Urothelium cell line (cell line): ENCODE measurements around the gene TATDN3.
"Not testable (repeated sequence)": the region's sequence is repeated elsewhere in the genome, so short reads cannot be mapped to it uniquely, and the experiment has no call there.

ENCODE experiments used
- DNase-seq: peaks from one replicate; pipeline ENCODE4 v3.0.0; 2011; ENCODE audit warnings: low spot score, mixed read lengths
- FAIRE-seq: peaks from 2 replicates; lab custom pipeline; 2011; peaks lifted over from hg19 to GRCh38; lab: Jason Lieb, UNC

Gene TATDN3

DNA sequence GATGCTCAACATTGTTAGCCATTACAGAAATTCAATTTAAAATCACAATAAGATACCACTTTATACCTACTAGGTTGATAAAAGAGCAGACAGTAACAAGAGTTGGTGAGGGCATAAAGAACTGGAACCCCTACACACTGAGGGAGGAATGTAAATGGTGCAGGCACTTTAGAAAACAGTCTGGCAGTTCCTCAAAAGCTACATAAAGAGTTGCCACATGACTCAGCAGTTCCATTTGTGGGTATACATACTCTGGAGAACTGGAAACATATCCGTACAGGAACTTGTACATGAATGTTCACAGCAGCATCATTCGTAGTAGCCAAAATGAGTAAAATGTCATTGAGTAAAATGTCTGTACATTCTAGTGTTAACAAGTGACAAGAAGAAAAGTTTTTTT, 17.1 kb upstream of the TATDN3 start:
- DNase-seq (no peak), FAIRE-seq (no peak)

DNA sequence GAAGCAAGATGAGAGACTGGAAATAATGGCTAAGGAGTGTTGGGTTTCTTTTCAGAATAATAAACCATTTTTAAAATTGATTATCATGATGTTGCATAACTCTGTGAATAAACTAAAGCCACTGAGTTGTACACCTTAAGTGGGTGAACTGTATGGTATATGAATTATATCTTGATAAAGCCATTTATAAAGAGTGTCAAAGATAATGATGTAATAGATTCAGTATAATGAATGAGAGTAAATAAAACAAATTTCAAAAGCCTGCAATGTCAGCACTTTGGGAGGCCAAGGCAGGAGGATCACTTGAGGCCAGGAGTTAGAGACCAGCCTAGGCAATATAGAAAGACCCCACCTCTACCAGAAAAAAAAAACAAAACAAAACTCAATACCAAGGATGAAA, 16.5 kb upstream of the TATDN3 start:
- DNase-seq (no peak), FAIRE-seq (no peak)

DNA sequence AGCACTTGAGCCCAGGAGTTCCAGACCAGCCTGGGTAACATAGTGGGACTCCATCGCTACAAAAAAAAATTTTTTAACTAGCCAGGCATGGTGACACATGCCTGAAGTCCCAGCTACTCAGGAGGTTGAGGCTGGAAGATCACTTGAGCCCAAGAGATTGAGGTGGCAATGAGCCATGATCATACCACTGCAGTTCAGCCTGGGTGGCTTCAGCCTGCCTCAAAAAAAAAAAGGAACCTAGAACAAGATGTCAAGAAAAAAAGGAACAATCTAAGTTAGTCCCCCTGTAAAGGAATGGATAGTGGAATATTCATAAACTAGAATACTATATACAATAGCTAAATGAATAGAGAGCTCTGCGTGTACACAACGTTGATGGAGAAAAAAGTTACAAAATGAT, 14.5 kb upstream of the TATDN3 start:
- DNase-seq (no peak), FAIRE-seq (no peak)

DNA sequence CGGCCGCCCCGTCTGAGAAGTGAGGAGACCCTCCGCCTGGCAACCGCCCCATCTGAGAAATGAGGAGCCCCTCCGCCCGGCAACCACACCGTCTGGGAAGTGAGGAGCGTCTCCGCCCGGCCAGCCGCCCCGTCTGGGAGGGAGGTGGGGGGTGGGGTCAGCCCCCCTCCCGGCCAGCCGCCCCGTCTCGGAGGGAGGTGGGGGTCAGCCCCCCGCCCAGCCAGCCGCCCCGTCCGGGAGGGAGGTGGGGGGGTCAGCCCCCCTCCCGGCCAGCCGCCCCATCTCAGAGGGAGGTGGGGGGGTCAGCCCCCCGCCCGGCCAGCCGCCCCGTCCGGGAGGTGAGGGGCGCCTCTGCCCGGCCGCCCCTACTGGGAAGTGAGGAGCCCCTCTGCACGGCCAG, 12.6 kb upstream of the TATDN3 start:
- FAIRE-seq: not testable (repeated sequence)

GRCh38 chr1:212780759-212781158, 10.9 kb upstream of the TATDN3 start:
- no peak for FAIRE-seq
- DNase-seq: no peak

More for the DNA sequence above, 12.6 kb upstream of the TATDN3 start:
- DNase-seq: not testable (repeated sequence)

DNA sequence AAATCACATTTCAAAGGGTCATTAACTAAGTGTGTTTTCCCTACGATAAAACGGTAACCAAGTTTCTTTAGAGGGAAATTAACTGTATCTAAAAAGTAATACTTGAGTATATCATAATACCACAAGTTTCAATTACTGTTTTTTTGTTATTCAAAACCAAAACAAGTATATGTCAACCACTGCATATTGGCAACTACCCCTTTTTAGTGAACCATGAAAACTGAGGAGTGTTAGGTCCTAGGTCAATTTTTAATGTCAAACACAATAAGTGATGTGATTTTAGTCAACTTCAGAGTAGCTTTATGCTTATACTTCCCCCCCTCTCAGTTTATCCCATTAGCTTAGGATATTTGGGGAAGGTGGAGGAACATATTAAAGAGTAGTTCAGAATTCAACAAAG, 10.5 kb upstream of the TATDN3 start:
- DNase-seq (no peak), FAIRE-seq (no peak)

- FAIRE-seq (peak; percentile 56), DNase-seq (no peak)
Observed at GRCh38 chr1:212782422-212783154, 9.1 kb upstream of the TATDN3 start.

DNA sequence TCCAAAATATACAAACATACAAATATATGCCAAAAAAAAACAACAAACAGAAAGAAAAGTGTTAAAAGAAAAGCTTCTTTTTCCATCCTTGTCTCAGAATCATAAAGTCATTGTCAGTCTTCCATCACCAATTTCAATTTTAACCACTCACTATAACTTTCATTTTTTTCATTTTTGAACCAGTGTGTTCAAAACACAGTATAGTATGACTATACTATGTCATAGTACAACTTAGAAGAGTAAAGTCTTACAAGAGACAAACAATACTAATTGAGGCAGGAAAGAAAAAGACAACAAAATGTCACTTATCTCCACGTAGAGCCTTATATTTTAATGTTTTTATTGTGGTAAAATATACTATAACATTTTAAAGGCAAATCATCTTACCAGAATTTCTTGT, 7.7 kb upstream of the TATDN3 start:
- DNase-seq: no peak
- FAIRE-seq: no peak

DNA sequence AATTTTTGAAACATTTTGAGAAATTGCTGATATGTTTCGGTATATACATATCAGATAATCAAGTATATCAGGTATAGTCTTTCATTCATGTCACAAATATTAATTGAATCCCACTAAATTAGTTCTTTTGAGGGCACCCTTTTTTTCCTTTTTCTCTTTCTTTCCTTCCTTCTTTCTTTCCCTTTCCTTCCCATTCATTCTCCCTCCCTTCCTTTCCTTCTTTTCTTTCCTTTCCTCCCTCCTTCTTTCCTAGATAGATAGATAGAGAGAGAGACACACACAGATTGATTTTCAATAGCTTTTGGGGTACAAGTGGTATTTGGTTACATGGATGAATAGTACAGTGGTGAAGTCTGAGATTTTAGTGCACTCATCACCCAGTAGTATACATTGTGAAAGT, 5.8 kb upstream of the TATDN3 start:
- DNase-seq: no peak
- no peak for FAIRE-seq

GRCh38 chr1:212791261-212791675, 426 bp upstream of the TATDN3 start:
- peak; percentile 74 for DNase-seq
- no peak for FAIRE-seq

GRCh38 chr1:212792396-212792908, 758 bp downstream of the TATDN3 start:
- DNase-seq: no peak
- FAIRE-seq: no peak

DNA sequence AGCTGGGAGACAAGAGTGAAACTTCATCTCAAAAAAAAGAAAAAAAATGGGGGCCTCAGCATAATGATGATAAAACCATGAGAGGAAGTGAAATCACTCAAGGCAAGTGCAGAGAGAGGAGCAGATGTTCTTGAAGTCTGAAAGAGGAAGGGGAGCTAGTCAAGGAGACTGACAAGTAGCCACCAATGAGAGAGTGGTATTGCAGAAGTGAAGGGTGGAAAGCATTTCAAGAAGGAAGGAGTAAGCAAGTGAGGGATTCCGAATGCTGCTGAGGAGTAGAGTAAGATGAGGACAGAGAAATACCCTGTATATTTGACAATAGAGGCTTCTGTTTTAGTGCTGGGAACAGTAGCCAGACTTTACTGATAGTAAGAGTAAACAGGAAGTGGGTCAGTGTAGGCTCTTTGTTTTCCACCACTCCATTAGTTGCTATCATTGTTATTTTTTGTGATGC, 2.9 kb downstream of the TATDN3 start:
- FAIRE-seq: no peak
- DNase-seq: no peak

- DNase-seq (no peak), FAIRE-seq (no peak)
Observed at GRCh38 chr1:212797681-212798080, 6.0 kb downstream of the TATDN3 start.

DNA sequence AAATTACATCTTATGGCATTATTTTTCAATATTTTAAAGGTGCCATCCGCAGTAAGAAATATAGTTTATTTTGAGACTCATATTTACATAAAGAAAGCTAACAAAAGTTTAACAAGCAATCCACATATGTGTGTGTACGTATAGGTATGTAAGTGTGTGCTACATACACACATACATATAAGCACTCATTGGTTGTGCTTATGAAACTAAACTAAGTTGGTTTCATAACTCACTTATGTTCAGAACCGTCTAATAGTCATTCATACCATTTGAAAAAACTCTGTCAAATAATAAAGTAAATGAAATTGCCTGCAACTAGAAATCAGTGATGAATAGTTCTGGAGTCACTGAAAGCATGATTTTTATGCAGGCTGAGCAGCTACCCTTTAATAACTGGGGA, 14.1 kb downstream of the TATDN3 start:
- no peak for DNase-seq

GRCh38 chr1:212814537-212815334, 23.0 kb downstream of the TATDN3 start:
- DNase-seq: no peak
- no peak for FAIRE-seq

More for the DNA sequence above, 14.1 kb downstream of the TATDN3 start:
- FAIRE-seq: no peak

- FAIRE-seq: no peak
- no peak for DNase-seq
Observed at GRCh38 chr1:212816567-212817278, 25.0 kb downstream of the TATDN3 start.

DNA sequence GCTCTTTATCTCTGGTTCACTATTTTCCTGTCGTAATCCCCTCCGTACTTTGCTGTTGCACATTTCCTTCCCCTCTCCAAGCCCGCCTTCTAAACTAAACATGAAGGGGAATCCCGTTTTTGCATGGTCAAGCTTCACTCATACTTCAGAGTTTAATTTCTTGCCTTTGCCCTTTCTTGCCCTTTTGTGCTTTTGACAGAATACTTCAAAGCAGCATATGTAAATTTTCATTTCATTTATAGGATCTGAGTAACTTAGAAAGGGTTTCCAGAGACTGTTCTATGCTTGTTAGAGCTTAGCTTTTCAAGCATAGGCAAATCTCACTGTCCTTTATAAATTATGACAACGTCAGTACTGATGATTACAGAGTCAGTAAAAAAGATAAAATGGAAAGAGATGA, 28.0 kb downstream of the TATDN3 start:
- DNase-seq (no peak), FAIRE-seq (no peak)

DNA sequence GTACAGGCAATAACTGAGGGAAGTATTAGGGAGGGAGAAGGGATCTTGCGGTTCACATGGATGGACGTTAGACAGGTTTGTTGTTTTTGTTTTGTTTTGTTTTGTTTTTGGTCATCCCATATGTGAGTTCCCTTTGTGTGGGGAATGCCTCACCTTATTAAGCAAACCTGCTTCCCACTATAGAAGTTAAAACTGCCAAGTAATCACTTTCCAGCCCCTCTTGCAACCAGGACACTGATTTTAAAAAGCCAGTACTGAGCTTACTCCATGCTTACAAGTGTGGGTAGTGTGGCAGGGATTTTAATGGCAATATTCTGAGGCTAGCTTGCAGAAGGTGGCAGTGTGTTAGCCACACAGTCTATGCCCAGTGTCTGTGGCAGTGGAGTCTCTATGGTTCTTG, 29.3 kb downstream of the TATDN3 start:
- no peak for FAIRE-seq

GRCh38 chr1:212822956-212823355, 31.3 kb downstream of the TATDN3 start:
- no peak for FAIRE-seq
- no peak for DNase-seq

More for the DNA sequence above, 29.3 kb downstream of the TATDN3 start:
- DNase-seq: no peak

DNA sequence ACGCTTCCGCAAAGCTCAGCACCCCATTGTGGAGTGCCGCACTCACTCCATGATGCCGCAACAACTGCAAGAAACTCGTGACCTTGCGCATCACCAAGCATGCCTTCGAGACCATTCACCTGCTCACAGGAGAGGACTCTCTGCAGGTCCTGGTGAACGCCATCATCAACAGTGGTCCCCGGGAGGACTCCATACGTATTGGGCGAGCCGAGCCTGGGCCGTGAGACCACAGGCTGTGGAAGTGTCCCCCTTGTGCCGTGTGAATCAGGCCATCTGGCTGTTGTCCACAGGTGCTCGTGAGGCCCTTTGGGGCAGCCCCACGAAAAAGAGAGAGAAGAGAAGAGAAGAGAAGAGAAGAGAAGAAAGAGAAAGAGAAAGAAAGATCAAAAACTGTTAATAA, 32.5 kb downstream of the TATDN3 start:
- no peak for DNase-seq
- FAIRE-seq: no peak

DNA sequence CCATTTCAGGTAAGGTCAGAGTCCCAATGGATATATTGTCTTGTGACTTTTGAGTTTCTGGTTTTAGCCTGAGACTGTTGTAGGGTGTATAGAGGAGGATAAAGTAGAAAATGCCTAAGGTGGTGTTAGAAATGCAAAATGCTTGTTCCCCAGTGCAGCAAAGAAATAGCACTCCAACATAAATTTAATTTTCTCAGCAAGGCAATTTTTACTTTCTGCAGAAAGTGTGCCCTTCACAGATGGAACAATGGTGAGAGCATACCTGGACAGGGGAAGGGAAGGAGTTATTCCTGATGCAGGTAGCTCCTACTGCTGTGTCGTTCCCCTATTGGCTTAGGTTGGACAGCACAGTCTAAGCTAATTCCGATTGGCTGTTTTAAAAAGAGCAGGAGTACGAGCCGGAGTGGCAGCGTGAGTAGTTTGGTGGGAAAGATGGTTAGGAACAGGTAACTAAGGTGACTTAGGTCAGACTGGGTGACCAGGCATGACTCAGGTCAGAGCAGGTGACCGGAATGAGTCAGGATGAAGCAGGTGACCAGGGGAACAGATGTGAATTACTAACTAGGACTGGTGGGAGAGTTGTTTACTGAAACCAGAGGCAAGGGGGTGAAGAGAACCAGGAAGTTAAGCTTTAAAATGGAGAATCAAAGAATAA, 34.2 kb downstream of the TATDN3 start:
- FAIRE-seq (no peak), DNase-seq (no peak)
